H1 (cell line): ENCODE measurements around the gene SH2B3. TPM values are rescaled to one million over a fixed set of nuclear protein-coding genes. Genes with fewer than 3 reads are reported as not detected.

Source experiments
- HDAC2 ChIP-seq, 2 experiments: fragments of 300-600 bp in 1 of 2; sonication (generic) in 1 of 2; IDR thresholded peaks; 2 replicates each; pipeline ENCODE4 v1.6.1; 2011 to 2012; ENCODE audit warnings: low read depth in 2 of 2, low read length in 2 of 2, mild to moderate bottlenecking in 2 of 2, moderate library complexity in 2 of 2, borderline replicate concordance in 1 of 2, inconsistent platforms in 1 of 2
- POLR2A ChIP-seq, 2 experiments: IDR thresholded peaks; 1 replicate in 1 of 2; 2 replicates in 1 of 2; pipeline ENCODE4 v1.6.1; 2011; ENCODE audit warnings: low read depth in 2 of 2, low read length in 2 of 2, mild to moderate bottlenecking in 2 of 2; ENCODE audit errors: control extremely low read depth in 1 of 2
- polyA plus RNA-seq, 7 experiments: library from polyadenylated mRNA; depleted of rRNA in 3 of 7; stranded (reverse) in 5 of 7; unstranded in 2 of 7; fragments of >200 nt in 5 of 7; fragments of 200-250 nt in 2 of 7; gene quantifications; 1 replicate in 5 of 7; 2 replicates in 1 of 7; 4 replicates in 1 of 7; pipeline versions ENCODE4 v1.2.1 to v1.2.3, GENCODE V29; 2011 to 2013; ENCODE audit warnings: missing spikeins in 2 of 7, mixed read lengths in 2 of 7
- total RNA-seq: library from RNA; stranded (reverse); fragmentation: NEBNext Ultra II Directional; extraction: Animal tissue kit (Norgen Biotek cat#: 25700); gene quantifications from 2 replicates; pipeline ENCODE4 v1.2.1, GENCODE V29; 2021

SH2B3 gene
- total and polyA plus RNA-seq, 2 of the 8 experiments (the other 6 are each of a cell fraction or from before 2014, with no cell fraction given), result 20.8 to 34.1 TPM

DNA sequence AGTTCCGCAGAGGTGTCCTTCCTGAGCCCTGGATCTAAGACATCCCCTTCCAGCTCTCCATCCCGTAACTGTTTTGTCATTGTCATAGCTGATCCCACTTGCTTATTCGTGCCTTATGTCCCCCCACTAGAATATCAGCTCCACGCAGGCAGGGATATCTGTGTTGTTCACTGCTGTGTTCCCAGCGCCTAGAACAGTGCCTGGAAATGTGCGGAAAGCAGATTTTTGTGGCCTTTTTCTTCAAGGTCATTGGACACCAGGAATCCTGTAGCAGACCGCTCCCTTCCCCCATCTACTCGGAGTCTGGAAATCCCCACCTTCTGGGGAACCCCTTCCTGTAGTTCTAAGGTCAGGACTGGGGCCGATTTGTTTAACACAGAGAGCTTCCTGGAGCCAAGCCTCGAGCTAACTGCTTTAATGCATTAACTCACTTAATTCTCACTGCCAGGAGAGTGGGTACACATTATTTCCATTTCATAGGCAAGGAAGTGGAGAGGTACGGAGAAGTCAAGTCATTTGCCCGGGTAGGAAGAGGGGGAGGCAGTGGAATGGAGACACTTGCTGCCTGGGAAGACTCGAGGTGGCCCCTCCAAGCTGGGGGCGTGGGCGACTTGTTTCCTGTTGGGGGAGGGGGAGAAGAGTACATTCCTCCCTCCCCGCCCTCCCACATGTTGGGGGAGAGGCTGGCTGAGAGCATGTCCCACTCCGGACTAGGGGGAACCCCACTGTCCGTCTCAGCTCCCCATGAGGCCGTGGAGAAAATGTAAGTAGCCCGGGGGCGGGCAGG, 1.2 kb upstream of the SH2B3 start (continued):
- TF ChIP-seq HDAC2 (IDR thresholded peaks at IDR 0.05; ENCODE audit: borderline replicate concordance in 1 of 2, low read depth in 2 of 2, low read length in 2 of 2) (0 out of 4 replicates have a peak, but pooled peaks of 1 of the 2 experiments have one; percentile 35), POLR2A (IDR thresholded peaks at IDR 0.05; ENCODE audit: control extremely low read depth in 1 of 2, low read depth in 2 of 2, low read length in 2 of 2) (peak in 1 of 2 experiments; percentile 73; a peak in 1 of 3 replicates)
